ENCODE results near the gene LSM7.

Gene LSM7

DNA sequence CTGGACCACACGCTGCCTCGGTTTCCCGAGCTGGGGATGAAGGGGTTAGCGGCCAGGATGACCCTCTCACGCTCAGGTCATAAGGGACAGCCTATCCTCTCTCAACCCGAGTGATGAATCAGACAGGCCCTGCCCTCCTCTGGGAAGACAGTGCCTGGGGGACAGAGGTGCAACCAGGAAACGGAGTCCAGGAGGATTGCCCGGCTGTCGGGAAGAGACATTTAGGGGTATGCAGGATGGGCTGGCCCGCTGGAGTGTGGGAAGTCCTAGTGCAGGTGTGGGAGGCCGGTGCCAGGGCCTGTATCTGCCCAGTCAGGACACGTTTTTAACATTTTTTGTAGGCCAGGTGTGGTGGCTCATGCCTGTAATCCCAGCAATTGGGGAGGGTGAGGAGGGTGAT lies 8.3 kb downstream of the LSM7 start:
- no peak for DNase-seq

DNA sequence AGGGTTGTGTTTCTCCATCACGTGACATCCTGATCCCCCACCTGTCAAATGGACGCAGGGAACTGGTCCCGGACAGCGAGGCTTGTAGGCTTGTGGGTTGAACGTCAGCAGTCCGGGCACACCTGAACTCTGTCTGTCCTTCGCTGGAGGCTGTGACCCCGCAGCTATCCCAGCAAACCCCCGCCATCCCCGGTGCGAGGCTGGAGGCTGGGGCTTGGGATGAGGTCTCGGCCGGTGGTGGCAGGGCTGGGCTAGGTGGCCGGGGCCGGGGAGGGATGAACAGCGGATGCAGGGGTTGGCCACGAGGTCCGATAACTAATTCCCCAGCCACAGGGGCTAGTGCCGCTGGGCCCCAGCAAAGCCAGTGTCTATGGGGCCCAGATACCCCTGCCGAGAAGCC lies 8.8 kb downstream of the LSM7 start:
- no peak for DNase-seq

DNA sequence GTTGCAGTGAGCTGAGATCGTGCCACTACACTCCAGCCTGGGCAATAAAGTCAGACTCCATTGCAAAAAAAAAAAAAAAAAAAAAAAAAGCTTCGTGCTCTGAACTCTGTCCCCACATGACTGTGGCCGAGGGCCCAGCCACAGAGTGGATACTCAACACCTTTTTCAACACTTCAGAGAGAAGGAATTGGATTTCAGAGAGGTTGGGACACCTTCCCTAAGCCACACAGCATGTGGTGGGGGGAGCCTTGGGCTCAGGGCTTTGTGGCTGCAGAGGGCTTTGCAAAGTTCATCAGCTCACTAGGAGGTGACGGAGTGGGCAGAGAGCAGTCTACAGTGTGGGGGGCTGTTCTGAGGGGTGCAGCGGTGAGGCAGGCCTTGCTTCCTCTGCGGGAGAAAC lies 9.5 kb downstream of the LSM7 start:
- no peak for DNase-seq

DNA sequence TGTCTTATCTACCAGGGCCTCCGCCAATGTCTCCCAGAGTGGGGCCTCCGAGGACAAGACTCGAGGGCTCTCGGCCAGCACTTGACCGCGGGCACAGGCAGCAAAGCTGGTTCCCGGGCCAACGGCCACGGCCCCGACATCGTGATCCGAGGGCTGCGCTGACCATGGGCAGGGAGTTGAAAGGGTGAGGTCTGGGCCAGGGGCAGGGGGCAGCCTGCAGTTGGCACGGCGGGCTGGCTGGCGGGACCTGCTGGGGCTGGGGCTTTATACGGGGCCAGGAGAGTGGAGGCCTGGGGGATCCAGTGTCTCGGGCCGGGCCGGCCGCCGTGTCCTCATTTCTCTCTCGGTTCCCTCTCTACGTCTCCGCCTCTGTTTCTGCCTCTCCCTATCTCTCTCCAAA lies 10.6 kb downstream of the LSM7 start:
- DNase-seq, result no peak

DNA sequence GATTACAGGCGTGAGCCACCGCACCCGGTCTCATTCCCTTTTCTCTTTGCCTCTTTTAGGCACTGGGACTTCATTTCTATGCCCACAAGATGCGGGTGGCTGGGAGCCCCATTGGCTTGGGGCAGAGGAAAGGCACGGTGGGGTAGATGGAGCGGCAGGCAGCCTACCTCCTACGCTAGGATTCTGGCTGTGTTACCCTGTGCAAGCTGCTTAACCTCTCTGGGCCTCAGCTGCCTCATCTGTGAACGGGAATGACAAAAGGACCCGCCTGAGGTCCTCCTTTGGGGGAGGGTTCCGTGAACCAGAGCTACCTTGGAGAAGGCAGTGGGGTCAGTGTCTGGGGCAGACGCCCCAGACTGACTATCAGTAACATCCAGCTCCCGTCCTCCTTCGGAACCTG lies 11.1 kb downstream of the LSM7 start:
- no peak for DNase-seq

DNA sequence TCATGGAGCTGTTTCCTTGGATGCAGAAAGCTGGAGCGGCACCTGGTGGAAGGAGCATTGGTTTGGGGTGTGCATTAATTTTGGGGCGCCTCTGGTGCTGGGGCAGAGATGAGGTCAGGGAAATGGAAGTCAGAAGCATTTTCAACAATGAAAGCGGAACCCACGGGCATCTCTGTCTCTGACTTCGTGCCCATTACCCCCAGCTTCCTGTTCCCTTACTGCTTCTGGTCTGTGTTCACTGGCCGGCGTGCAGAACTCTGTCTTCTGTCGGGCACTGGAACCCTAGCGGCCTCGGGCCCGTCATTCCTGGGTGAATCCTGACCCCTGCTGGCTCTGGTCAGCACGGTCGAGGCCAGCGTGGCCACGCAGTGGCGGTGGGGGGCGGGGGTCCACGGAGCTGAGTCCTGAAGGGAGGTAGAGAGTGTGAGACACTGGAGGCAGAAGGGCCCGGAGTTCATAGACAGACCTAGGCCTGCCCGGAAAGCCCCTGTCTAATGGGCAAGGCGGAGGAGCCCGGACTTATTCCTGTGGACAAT lies 12.5 kb downstream of the LSM7 start:
- DNase-seq, result no peak

DNA sequence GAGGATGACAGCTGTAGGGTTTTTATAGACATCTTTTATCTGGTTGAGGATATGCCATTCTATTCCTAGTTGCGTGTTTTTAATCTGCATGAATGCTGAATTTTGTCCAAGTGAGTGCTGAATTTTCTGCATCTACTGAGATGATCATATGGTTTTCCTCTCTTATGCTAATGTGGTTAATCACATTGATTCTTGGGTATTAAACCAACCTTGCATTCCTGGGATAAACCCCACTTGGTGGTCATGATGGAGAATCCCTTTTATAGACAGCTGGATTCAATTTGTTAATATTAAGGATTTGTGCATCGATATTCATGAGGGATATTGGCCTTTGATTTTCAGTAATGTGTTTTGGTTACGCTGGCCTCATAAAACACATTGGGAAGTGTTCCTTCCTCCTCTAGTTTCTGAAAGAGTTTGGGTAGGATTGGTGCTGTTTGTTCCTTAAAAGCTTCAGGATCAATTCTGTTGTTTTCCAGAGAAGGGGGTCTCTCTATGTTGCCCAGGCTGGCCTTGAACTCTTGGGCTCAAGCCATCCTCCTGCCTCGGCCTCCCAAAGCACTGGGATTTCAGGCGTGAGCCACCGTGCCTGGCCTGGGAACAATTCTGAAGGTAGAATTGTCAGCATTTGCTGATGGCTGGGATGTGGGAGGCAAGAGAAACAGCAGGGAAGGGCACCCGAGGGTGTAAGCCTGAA lies 13.1 kb downstream of the LSM7 start:
- no peak for DNase-seq

DNA sequence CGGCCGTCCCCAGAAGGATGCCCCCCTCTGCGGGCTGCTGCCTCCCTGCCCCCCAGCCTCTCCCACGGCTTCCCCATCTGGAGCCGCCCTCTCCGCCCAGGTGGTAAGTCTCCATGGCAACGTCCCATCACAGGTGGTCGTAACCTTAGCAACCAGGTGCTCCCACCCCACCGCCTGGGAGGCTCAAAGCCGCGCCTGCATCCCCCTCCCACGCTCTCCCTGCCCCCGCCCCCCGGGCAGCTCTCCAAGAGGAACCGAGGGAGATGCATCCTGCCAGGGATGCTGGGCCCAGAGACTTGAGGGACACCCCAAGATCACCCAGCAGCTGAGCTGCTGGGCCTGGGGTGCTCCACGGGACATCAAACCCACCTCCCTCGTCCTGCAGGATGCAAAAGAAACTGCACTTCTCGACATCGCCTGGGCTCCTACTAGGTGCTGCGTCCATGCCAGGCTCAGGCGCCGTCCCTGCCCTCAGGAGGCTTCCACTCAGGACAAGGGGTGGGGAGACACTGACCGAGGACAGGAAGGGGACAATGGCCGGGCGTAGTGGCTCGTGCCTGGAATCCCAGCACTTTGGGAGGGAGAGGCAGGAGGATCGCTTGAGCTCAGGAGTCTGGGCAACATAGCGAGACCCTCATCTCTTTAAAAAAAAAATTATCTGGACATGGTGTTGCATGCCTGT lies 15.4 kb downstream of the LSM7 start:
- no peak for DNase-seq

DNA sequence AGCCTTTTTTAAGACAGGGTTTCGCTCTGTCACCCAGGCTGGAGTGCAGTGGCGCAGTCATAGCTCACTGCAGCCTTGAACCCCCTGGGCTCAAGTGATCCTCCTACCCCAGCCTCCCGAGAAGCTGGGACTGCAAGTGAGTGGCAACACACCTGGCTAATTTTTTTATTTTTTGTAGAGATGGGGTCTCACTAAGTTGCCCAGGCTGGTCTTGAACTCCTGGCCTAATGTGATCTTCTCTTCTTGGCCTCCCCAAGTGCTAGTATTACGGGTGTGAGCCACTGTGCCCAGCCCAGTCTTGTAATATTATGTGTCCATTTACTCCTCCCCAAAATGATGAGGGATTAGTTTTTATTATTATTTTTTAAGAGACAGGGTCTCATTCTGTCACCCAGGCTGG lies 17.3 kb downstream of the LSM7 start:
- DNase-seq, result no peak

DNA sequence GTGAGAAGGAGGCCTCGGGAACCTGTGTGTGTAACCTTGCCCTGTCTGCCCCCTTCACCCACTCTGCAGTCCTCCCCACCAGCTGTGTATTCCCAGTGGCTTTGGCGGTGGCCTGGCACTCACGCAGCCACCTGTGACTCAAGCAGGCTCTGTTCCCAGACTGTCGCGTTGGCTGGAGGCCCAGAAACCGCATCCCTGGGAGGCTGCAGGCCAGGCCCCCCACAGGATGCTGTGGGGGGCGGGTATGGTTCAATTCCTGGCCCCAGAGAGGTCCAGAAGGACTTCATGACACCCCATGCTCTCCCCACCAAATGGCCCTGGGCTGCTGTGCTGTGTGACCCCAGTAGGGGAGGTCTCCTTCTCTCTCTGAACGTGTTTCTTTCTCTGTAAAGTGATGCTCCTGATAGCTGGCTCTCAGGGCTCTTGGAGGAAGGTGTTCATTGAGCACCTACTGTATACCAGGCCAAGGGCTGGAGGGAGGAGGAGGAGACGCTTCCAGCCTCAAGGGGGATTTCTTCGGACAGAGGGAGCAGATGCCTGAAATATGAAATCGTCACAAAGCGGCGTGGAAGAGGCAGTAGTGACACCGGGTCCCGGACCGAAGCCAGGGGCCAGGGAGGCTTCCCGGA lies 18.5 kb downstream of the LSM7 start:
- DNase-seq, result no peak

DNA sequence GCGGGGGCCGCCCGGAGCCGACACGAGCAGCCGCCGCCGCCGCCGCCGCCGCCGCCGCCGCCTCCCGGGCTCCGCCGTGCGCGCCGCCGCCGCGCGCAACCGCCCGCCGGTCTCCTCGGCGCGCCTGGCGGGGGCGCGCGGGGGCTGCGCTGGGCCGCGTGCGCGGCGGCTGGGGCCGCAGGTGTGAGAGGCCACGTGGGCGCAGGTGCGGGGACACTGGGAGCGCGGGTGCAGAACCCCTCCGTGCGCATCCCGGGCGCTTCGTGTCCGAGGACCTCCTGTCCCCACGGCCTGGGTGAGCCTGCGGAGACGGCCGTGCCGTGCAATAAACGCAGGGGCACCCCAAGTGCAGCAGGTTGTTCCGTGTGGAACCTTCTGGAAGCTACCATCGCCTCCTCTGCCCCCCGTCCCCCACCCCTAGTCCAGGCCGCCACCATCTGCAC lies 20.3 kb downstream of the LSM7 start, which contains the start of gene LINGO3:
Gene LINGO3 (minus strand): TSS at position 41 of the 443 bp plus-strand sequence. CDS start 16,378 bp downstream, outside the sequence.
- DNase-seq, result no peak

DNA sequence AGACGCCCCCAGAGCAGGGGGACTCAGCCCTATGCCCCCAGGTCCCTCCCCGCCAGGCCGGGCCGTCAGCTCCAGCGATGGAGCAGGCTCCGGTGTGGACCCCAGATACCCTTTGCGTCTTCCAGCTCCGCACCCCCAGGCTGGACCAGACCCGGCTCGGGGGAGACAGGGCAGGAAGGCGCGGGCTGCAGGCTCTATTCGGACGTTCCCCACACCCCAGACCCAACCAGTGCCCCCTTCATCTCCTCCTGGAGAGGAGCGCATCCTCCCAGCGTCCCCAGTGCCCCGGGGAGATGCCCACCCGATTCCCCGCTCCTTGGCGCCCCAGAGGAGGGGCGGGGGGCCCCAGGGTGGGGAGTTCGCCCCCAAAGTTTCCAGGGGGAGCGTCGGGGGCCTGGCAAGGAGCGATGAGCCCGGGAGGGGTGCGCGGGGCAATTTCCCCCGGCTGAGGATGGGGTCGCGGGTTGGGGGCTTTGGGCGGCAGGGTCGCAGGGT lies 20.8 kb downstream of the LSM7 start:
- DNase-seq, result no peak

DNA sequence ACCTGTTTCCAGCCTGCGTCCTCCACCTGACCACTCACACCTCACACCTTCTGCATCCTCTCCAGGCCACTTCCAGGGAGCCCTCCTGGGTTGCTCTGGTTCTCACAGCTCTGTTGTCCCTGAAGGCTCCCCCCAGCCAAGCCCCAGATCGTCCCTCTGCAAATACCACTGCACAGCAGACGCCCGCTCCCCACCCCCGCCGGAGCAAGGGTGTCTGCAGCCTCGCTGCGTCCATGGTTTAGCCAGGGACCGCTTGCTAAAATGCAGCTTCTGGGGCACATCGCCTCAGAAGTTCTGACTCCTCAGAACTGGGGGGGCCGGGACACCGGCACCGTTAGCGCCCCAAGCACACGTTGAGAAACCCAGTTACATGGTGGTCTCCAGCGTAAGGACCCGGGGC lies 21.4 kb downstream of the LSM7 start:
- no peak for DNase-seq

DNA sequence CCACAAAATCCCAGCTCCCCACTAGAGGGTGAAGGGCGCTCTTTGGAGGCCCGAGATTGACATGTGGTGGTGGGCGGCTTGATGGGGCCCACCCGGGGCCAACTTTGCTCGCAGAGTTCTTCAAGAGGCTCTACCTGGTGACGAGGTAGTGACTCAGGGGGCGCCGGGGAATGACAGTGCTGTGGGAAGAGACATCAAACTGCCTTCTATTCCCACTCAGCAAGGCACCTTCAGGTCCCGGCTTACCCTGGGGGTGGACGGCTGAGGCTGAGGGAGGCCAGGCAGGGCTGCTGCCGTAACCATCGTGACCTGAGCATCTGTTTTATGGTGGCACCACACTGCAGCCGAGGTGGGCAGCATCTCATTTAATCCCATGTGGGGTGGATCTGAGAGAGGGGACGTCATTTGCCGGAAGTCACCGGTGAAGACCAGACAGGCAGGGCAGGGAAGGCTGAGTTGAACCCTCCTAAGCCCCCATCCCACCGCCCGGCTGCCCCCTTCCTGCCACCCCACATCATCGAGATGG lies 22.0 kb downstream of the LSM7 start:
- no peak for DNase-seq

DNA sequence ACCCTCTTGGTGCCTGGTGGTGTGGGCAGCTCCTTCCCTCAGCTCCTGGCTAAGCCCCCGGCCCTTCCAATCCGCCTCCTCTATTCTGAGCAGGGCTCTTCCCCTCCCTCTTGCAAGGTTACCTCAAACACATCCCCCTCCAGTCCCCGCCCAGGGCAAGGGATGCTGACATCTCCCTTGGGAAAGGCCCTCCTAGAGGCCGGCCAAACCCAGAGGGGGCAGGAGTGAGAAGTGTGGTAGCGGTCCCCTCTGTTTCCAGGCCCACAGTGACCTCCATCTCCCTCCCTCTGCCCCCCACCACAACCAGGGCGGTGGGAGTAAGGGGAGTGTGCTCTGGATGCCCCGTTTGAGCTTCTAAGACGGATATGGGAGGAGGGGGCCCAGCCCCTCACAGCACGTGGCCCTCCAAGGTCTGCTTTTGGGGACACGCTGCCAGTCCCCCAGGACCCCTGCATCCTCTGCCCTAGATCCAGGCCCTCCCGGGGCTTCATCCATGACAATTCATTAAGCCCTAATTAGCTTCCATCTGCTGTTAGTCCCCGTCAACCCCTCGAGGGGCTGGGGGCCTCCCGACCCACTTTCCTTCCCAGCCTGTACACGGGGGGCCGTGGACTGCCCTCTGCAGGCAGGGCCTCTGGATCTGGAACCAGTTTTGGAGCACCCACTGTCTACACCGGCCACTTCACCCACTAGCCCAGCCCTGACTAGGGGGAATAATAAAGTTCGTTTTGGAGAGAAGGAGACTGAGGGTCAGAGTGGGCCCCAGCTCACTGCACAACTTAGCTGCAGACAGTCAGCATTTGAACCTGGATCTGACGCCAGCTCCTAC lies 22.7 kb downstream of the LSM7 start:
- DNase-seq, result no peak

DNA sequence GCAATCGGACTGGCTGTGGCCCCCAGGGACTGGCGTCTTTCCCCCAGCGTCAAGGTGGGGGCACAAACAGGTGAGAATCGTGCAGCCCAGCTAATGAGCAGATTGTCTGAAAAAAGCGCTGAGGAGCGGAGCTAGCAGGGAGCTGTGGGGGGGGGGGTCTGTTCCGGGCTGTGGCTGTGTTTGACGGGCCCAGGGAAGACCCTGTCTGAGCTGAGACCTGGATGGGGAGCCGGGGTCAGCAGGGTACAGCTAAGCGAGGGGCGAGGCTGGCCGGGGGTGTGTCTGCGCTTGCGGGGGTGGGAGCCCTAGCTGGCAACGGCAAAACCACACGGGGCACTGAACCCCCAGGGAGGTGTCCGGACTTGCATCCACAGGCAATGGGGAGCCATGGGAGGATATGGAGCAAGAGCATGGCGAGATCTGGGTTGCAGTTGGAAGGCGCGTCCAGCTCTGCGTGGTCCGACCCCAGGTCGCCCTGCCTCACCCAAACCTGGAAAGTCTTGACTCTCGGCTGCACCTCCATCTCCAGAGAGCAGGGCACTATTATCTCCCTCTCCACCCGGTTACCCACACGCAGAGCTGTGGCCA lies 25.1 kb downstream of the LSM7 start:
- DNase-seq, result no peak

DNA sequence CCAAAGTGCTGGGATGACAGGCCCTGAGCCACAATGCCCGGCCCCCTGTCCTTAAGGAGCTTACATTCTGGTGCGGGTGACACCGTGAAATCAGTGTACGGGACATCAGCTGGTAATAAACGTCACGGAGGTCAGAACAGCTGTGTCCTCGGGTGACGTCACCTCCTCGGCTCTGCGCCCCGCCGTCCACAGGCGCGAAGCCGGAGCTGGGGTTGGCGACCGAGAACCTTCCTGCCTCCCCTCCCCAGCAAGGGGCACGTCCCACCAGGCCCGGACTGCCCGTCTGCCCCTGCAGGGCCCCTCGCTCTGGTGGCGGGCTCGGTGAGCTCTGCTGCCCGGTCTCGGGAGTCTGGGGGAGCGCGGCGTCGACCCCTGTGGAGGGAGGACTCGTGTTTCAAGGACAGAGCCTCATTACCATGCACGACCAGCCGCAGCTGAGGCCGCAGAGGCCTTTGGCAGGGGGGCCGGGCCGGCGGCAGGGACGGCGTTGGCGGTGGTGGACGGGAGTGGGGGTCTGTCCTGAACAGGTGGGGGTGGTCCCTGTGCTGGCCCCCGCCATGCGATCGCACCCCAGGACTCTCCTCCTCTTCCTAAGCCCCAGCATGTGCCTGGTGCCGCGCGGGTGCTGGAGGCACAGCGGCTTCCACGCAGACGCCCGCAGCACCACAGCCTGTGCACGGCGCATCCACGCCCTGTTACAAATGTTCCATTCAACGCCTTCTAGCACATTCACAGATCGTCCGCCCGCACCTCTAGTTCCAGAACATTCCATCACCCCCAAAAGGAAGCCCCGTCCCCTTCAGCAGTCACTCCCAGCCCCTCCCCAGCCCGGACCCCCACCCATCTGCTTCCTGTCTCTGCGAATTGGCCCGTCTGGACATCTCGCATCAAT lies 25.8 kb downstream of the LSM7 start:
- no peak for DNase-seq

DNA sequence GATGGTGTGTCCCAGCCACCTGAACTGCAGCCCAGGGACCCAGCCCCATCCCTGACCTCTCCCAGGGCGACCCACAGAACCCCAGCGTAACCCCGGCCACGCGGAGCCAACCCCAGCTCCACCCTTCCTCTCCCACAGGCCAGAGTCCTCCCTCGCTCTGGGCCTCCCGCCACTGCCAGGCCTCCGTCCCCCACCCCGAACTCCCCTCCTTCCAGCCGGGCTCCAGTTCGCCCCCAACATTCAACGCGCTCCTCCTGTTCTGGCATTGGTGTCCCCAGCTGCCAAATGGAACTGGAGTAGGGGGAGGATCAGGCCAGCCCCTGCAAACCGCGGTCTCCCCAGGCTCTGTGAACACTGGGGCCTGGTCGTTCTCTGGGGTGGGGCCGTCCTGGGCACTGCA lies 27.9 kb downstream of the LSM7 start:
- no peak for DNase-seq

DNA sequence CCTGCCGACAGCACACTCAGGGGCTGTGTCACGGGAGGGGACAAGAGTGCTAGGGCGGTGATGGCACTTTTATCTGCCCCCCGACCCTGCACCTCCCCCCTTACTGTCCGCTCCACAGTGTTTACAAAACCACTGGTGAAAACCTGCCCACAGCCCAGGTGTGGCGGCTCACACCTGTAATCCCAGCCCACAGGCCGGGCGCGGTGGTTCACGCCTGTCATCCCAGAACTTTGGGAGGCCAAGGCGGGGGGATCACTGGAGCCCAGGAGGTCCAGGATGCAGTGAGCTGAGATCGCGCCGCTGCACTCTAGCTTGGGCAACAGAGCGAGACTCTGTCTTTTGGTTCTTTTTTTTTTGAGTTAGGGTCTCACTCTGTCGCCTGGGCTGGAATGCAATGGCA lies 32.2 kb downstream of the LSM7 start:
- no peak for DNase-seq

DNA sequence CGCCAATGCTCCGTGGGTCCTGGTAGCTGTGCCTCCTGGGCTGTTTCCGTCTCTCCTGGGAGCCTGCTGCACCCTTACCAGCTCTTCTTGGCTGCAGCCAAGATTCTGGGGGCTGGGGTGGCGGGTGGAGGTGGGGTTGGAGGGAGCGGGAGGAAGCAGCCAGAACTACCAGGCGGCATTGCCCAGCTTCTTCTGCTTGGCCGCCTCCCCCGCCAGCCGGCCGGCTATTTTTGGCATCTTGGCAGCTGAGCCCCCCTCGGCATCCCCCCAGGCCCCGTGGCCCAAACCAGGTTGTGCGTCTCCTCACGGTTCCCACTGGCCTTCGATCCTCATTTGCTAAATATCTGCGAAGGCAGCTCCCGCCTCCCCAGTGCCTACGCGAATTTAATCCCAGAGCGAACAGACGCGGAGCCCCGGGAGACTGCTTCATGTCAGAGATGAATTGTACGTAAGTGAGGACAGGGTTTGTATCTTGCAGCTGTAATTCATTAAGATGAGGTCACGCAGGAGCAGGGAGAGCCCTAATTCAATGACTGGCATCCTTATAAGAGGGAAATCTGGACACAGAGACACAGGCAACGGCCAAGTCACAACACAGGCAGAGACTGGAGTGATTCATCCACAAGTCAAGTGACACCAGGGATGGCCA lies 33.6 kb downstream of the LSM7 start:
- no peak for DNase-seq

Data from NCI-H526 treated with DMSO at 0.1 percent for 48 hours (cell line).